ENCODE results near the gene EIF2B2. TPM values are rescaled to one million over a fixed set of nuclear protein-coding genes. Genes with fewer than 3 reads are reported as not detected.

The EIF2B2 gene
- total and polyA plus RNA-seq, 9 of the 15 experiments (the other 6 are each of a cell fraction or from before 2014, with no cell fraction given) = 10.6 to 94.1 (median 38.9) TPM

- TF ChIP-seq PPARD (CRISPR knock-in tag; IDR thresholded peaks at IDR 0.05) = no peak
Observed at GRCh38 chr14:75001261-75001660, 1.5 kb upstream of the EIF2B2 start (continued).

- H3K9me3 ChIP-seq (replicated peaks; ENCODE audit: control insufficient read depth, insufficient read depth, low read depth, low read length) = no peaks in the 10 kb centered on the region; the same call in 1 of the 2 replicates
- peaks cover 27% of the 10 kb centered on the region; the same call in 2 of the 3 replicates for H3K36me3 ChIP-seq (ENCODE audit: control insufficient read depth, insufficient read depth, low read length)
- peak overlapping the region in 1 of 2 experiments; percentile 75; a peak in 2 of 4 replicates for H3K9ac ChIP-seq (ENCODE audit: insufficient read depth in 1 of 2, low read depth in 2 of 2, low read length in 2 of 2)
- FAIRE-seq (no peak), ATAC-seq (no peak), DNase-seq (ENCODE audit: extremely low read depth in 1 of 4, low spot score in 3 of 4) (no peak)
- H3K79me2 ChIP-seq (ENCODE audit: control insufficient read depth, insufficient read depth, low read length) = peaks cover 21% of the 10 kb centered on the region
- H3K27ac ChIP-seq (ENCODE audit: extremely low read depth, low read depth, low read length) = peak overlapping the region; percentile 80
- in situ Hi-C loops (cut with MboI) (no loop called here), intact Hi-C loops (cut with micrococcal nuclease) (loop anchor here (5.0 kb wide), 1 partner anchor 55 kb away; no protein-coding TSS in a partner anchor)
- peak overlapping the region; percentile 85 for H3K4me3 ChIP-seq
- H3K9me1 ChIP-seq (ENCODE audit: control insufficient read depth, insufficient read depth, low read length) = no peaks in the 10 kb centered on the region
- H3K27me3 ChIP-seq (ENCODE audit: control insufficient read depth in 2 of 2, insufficient read depth in 2 of 2, low read length in 2 of 2) = no peaks in the 10 kb centered on the region
- ChIA-PET POLR2A (interaction anchor here (1.4 kb wide), 1 partner anchor 67 kb away, joined by 4 read pairs; the partner anchor contains the start of gene ZC2HC1C), CTCF (ENCODE audit: low intra/inter-chr PET ratio) (no interaction called here)
- peaks cover 5 to 8% of the 10 kb centered on the region in 2 experiments; a peak in 2 of 5 replicates for H3K4me1 ChIP-seq (replicated peaks in 1 of 2; ENCODE audit: control insufficient read depth in 2 of 2, insufficient read depth in 2 of 2, low read length in 2 of 2)
- H4K20me1 ChIP-seq (replicated peaks; ENCODE audit: control insufficient read depth, insufficient read depth, low read length) = no peaks in the 10 kb centered on the region
- peak overlapping the region; percentile 94 for H2AFZ ChIP-seq (ENCODE audit: low read depth, low read length)
- no TSS peak for BruUV-seq (replicated peaks)
- 100% methylated on average over 1 of the region's 1 CpG for WGBS (ENCODE audit: insufficient coverage, low coverage, missing lambda C conversion rate)
- peak overlapping the region; percentile 95 for H3K4me2 ChIP-seq (ENCODE audit: insufficient read depth, low read length)
- peak; percentile 86 for TF ChIP-seq BCOR (IDR thresholded peaks at IDR 0.05)
- TF ChIP-seq RBM25 (IDR thresholded peaks at IDR 0.05; ENCODE audit: low read depth, low read length, severe bottlenecking) = peak; percentile 86
- no peak for TF ChIP-seq ZNF431 (CRISPR knock-in tag; IDR thresholded peaks at IDR 0.05)
- peak; percentile 63; the same call in 1 of the 2 replicates for TF ChIP-seq ADNP (tag; IDR thresholded peaks at IDR 0.05)
- TF ChIP-seq KDM1A (IDR thresholded peaks at IDR 0.05) = peak; percentile 38 to 66; a peak in 3 of 4 replicates
Observed at GRCh38 chr14:75001899-75002298, 822 bp upstream of the EIF2B2 start.
